Uterus (tissue), 2 donors: ENCODE results near the gene RPS16.

Experiments used
- CTCF ChIP-seq, 4 experiments: fragments of 200-600 bp in 2 of 4; fragments of 450-650 bp in 2 of 4; sonication (generic) in 2 of 4; IDR thresholded peaks; one replicate each; pipeline ENCODE4 v1.5.1; 2016 to 2019; ENCODE audit warnings: antibody characterized with exemption in 4 of 4, mild to moderate bottlenecking in 2 of 4, moderate library complexity in 1 of 4
- POLR2A ChIP-seq, 2 donors: fragments of 450-650 bp; IDR thresholded peaks; one replicate each; pipeline ENCODE4 v1.6.1; 2016; ENCODE audit warnings: antibody characterized with exemption in 2 of 2, mild to moderate bottlenecking in 1 of 2, moderate library complexity in 1 of 2

GRCh38 chr19:39449116-39449797 lies 13.5 kb upstream of the RPS16 start:
- TF ChIP-seq CTCF (IDR thresholded peaks at IDR 0.05) (no peak), POLR2A (IDR thresholded peaks at IDR 0.05) (no peak)
